Neural cell (in vitro differentiated cells): Measurements from ENCODE around the gene IMPACT.

Experiments
- EP300 ChIP-seq: fragments of 450-650 bp; conservative IDR thresholded peaks from 2 replicates; pipeline ENCODE4 v1.6.1; 2014; ENCODE audit warnings: antibody characterized with exemption, mild to moderate bottlenecking, moderate library complexity; ENCODE audit not compliant: poor library complexity, severe bottlenecking
- SMC3 ChIP-seq: fragments of 450-650 bp; conservative IDR thresholded peaks from 2 replicates; pipeline ENCODE4 v1.6.1; 2014; ENCODE audit warnings: antibody characterized with exemption, mild to moderate bottlenecking, moderate library complexity; ENCODE audit not compliant: poor library complexity
- TAF1 ChIP-seq: IDR thresholded peaks from 2 replicates; pipeline ENCODE4 v1.6.1; 2012; ENCODE audit warnings: low read depth
- TF ChIP-seq, protein P1 (sequence below): fragments of 450-650 bp; IDR thresholded peaks from 2 replicates; pipeline ENCODE4 v1.5.1; 2014; ENCODE audit warnings: antibody characterized with exemption, mild to moderate bottlenecking, moderate library complexity; ENCODE audit not compliant: poor library complexity, severe bottlenecking

DNA sequence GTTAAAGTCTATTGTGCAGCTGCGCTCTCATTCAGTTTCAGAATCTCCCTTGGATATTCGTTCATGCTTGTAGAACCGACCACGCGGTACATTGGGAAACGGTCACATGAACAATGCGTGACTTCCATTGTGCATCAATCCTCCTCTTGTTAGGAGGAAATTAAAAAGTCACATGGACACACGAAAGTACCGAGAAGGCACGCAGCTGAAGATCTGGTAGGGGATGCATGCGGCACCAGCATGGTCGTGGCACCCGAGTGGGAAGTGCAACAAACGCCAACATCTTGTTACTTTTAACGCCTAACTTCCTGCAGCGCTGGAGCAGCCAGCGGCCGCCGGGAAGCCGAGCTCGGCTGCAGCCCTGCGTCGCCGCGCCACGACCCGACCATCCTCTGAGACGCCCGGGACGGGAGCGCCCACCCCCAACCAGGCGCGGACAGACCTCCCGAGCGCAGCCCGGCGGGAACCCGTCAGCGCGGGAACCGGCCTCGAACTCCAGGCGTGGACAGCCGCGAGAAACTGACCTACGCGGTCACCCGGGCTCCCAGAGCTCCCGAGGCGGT, 29.3 kb upstream of the IMPACT start:
- TF ChIP-seq, protein P1, sequence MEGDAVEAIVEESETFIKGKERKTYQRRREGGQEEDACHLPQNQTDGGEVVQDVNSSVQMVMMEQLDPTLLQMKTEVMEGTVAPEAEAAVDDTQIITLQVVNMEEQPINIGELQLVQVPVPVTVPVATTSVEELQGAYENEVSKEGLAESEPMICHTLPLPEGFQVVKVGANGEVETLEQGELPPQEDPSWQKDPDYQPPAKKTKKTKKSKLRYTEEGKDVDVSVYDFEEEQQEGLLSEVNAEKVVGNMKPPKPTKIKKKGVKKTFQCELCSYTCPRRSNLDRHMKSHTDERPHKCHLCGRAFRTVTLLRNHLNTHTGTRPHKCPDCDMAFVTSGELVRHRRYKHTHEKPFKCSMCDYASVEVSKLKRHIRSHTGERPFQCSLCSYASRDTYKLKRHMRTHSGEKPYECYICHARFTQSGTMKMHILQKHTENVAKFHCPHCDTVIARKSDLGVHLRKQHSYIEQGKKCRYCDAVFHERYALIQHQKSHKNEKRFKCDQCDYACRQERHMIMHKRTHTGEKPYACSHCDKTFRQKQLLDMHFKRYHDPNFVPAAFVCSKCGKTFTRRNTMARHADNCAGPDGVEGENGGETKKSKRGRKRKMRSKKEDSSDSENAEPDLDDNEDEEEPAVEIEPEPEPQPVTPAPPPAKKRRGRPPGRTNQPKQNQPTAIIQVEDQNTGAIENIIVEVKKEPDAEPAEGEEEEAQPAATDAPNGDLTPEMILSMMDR: no peak
- peak; percentile 12 for TF ChIP-seq TAF1
- TF ChIP-seq EP300: peak; percentile 20
- TF ChIP-seq SMC3: no peak
